ENCODE measurements around the gene EDRF1. TPM values are rescaled to one million over a fixed set of nuclear protein-coding genes. Genes with fewer than 3 reads are reported as not detected.

The EDRF1 gene
- total and polyA plus RNA-seq, 2 donors: 27.3 to 43.1 TPM

- H3K9me3 ChIP-seq (ENCODE audit: control insufficient read depth in 2 of 2, insufficient read depth in 1 of 2, low read length in 1 of 2): no peaks in the 10 kb centered on the region
- H3K4me3 ChIP-seq (ENCODE audit: low read length in 2 of 2): no peak overlapping the region
- H3K4me1 ChIP-seq (ENCODE audit: control insufficient read depth in 2 of 2, insufficient read depth in 2 of 2, low read length in 2 of 2): no peaks in the 10 kb centered on the region
- DNase-seq (ENCODE audit: low read depth in 6 of 9, low spot score in 9 of 9): no peak
- 98% methylated on average over 2 of the region's 2 CpGs for WGBS
- no peaks in the 10 kb centered on the region for H3K27me3 ChIP-seq (ENCODE audit: control insufficient read depth in 2 of 2, insufficient read depth in 1 of 2, low read length in 1 of 2)
- H3K36me3 ChIP-seq (ENCODE audit: control insufficient read depth in 2 of 2, insufficient read depth in 2 of 2, low read length in 1 of 2): peaks cover 60 to 82% of the 10 kb centered on the region in 2 donors
- no peak overlapping the region for H3K27ac ChIP-seq (ENCODE audit: low read depth in 1 of 2, low read length in 1 of 2)
Observed at GRCh38 chr10:125744909-125745308, 25.4 kb downstream of the EDRF1 start.

- Histone ChIP-seq H3K27ac (ENCODE audit: low read depth in 1 of 2, low read length in 1 of 2) (no peak overlapping the region), H3K27me3 (ENCODE audit: control insufficient read depth in 2 of 2, insufficient read depth in 1 of 2, low read length in 1 of 2) (no peaks in the 10 kb centered on the region), H3K4me3 (ENCODE audit: low read length in 2 of 2) (no peak overlapping the region), H3K36me3 (ENCODE audit: control insufficient read depth in 2 of 2, insufficient read depth in 2 of 2, low read length in 1 of 2) (peaks cover 59 to 84% of the 10 kb centered on the region in 2 donors), H3K4me1 (ENCODE audit: control insufficient read depth in 2 of 2, insufficient read depth in 2 of 2, low read length in 2 of 2) (no peaks in the 10 kb centered on the region), H3K9me3 (ENCODE audit: control insufficient read depth in 2 of 2, insufficient read depth in 1 of 2, low read length in 1 of 2) (no peaks in the 10 kb centered on the region)
- DNase-seq (ENCODE audit: low read depth in 6 of 9, low spot score in 9 of 9): no peak
- WGBS: 96% methylated on average over 5 of the region's 5 CpGs
Observed at GRCh38 chr10:125747417-125747816, 27.9 kb downstream of the EDRF1 start.

DNA sequence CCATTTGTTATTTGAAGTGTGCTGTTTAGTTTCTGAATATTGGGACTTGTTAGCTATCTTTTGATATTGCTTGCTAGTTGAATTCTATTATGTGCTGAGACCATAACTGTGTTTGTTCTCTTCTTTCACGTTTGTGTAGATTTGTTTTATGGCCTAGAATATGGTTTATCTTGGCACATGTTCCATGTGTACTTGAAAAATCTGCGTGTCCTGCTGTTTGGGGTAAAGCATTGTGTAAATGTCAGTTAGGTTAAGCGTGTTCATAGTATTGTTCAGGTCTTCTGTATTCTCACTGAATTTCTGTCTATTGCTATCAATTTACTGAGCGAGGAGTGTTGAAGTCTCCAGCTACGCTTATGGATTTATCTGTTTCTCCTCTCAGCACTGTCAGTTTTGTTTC, 36.7 kb downstream of the EDRF1 start:
- H3K4me3 ChIP-seq (ENCODE audit: low read length in 2 of 2): no peak overlapping the region
- no peak for DNase-seq (ENCODE audit: low read depth in 6 of 9, low spot score in 9 of 9)
- WGBS: 96% methylated on average over 5 of the region's 5 CpGs
- H3K27me3 ChIP-seq (ENCODE audit: control insufficient read depth in 2 of 2, insufficient read depth in 1 of 2, low read length in 1 of 2): no peaks in the 10 kb centered on the region
- H3K36me3 ChIP-seq (ENCODE audit: control insufficient read depth in 2 of 2, insufficient read depth in 2 of 2, low read length in 1 of 2): peaks cover 45 to 68% of the 10 kb centered on the region in 2 donors
- no peaks in the 10 kb centered on the region for H3K4me1 ChIP-seq (ENCODE audit: control insufficient read depth in 2 of 2, insufficient read depth in 2 of 2, low read length in 2 of 2)
- no peak overlapping the region for H3K27ac ChIP-seq (ENCODE audit: low read depth in 1 of 2, low read length in 1 of 2)
- no peaks in the 10 kb centered on the region for H3K9me3 ChIP-seq (ENCODE audit: control insufficient read depth in 2 of 2, insufficient read depth in 1 of 2, low read length in 1 of 2)

- WGBS: 98% methylated on average over 5 of the region's 5 CpGs
- no peaks in the 10 kb centered on the region for H3K4me1 ChIP-seq (ENCODE audit: control insufficient read depth in 2 of 2, insufficient read depth in 2 of 2, low read length in 2 of 2)
Observed at GRCh38 chr10:125756853-125757487, 37.5 kb downstream of the EDRF1 start.

GRCh38 chr10:125757742-125758141, 38.2 kb downstream of the EDRF1 start:
- 95% methylated on average over 4 of the region's 4 CpGs for WGBS
- Histone ChIP-seq H3K9me3 (ENCODE audit: control insufficient read depth in 2 of 2, insufficient read depth in 1 of 2, low read length in 1 of 2) (no peaks in the 10 kb centered on the region), H3K36me3 (ENCODE audit: control insufficient read depth in 2 of 2, insufficient read depth in 2 of 2, low read length in 1 of 2) (peaks cover 37 to 68% of the 10 kb centered on the region in 2 donors), H3K4me3 (ENCODE audit: low read length in 2 of 2) (no peak overlapping the region), H3K4me1 (ENCODE audit: control insufficient read depth in 2 of 2, insufficient read depth in 2 of 2, low read length in 2 of 2) (no peaks in the 10 kb centered on the region), H3K27me3 (ENCODE audit: control insufficient read depth in 2 of 2, insufficient read depth in 1 of 2, low read length in 1 of 2) (no peaks in the 10 kb centered on the region), H3K27ac (ENCODE audit: low read depth in 1 of 2, low read length in 1 of 2) (no peak overlapping the region)
- DNase-seq (ENCODE audit: low read depth in 6 of 9, low spot score in 9 of 9): no peak

More at GRCh38 chr10:125756853-125757487, 37.5 kb downstream of the EDRF1 start:
- no peaks in the 10 kb centered on the region for H3K9me3 ChIP-seq (ENCODE audit: control insufficient read depth in 2 of 2, insufficient read depth in 1 of 2, low read length in 1 of 2)
- no peak for DNase-seq (ENCODE audit: low read depth in 6 of 9, low spot score in 9 of 9)
- H3K4me3 ChIP-seq (ENCODE audit: low read length in 2 of 2): no peak overlapping the region
- H3K27me3 ChIP-seq (ENCODE audit: control insufficient read depth in 2 of 2, insufficient read depth in 1 of 2, low read length in 1 of 2): no peaks in the 10 kb centered on the region
- no peak overlapping the region for H3K27ac ChIP-seq (ENCODE audit: low read depth in 1 of 2, low read length in 1 of 2)
- peaks cover 39 to 67% of the 10 kb centered on the region in 2 donors for H3K36me3 ChIP-seq (ENCODE audit: control insufficient read depth in 2 of 2, insufficient read depth in 2 of 2, low read length in 1 of 2)

GRCh38 chr10:125761961-125762360, 42.5 kb downstream of the EDRF1 start:
- peaks cover 41 to 75% of the 10 kb centered on the region in 2 donors for H3K36me3 ChIP-seq (ENCODE audit: control insufficient read depth in 2 of 2, insufficient read depth in 2 of 2, low read length in 1 of 2)
- no peaks in the 10 kb centered on the region for H3K4me1 ChIP-seq (ENCODE audit: control insufficient read depth in 2 of 2, insufficient read depth in 2 of 2, low read length in 2 of 2)
- no peaks in the 10 kb centered on the region for H3K27me3 ChIP-seq (ENCODE audit: control insufficient read depth in 2 of 2, insufficient read depth in 1 of 2, low read length in 1 of 2)
- 96% methylated on average over 1 of the region's 1 CpG for WGBS
- no peaks in the 10 kb centered on the region for H3K9me3 ChIP-seq (ENCODE audit: control insufficient read depth in 2 of 2, insufficient read depth in 1 of 2, low read length in 1 of 2)
- no peak overlapping the region for H3K4me3 ChIP-seq (ENCODE audit: low read length in 2 of 2)
- DNase-seq (ENCODE audit: low read depth in 6 of 9, low spot score in 9 of 9): no peak
- H3K27ac ChIP-seq (ENCODE audit: low read depth in 1 of 2, low read length in 1 of 2): no peak overlapping the region

DNA sequence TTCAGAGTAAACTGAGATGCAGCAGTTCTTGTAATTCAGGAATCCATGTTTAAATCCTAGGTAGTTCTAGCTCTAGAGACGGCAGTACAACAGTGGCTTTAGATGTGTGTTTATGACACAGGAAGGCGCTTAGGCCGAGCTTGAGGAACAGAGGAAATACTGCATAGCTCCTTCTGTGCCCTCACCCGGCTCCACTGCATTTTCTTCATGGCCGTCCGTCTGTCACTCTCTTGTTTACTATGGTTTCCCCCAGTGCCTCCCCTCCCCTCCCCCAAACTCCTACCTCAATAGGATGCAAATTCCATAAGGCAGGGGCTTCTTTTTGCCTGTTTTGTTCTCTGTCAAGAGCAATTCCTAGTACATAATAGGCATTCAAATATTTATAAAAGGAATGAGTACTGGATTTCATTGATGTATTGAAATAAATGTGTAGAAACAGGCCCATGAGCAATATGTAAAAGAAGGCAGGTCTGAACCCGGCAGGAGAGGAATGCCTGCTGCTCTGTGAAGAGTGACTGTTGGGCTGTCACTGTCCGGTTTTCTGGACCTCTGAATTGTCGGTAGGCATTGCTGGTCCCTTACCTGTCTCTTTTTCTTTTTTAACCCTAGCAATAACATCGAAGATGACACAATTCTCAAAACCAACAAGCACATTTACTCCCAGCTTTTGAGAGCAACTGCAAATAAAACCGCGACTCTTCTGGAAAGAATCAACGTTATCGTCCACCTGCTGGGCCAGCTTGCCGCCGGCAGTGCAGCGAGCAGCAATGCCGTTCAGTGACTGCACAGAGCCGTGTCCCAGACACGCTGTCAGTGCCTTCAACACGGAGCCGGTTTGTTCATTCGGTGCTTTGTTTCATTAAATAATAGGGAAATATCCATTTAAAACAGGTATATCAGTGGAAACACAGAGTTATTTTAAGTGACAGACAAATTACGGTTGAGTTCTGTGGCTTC, 43.5 kb downstream of the EDRF1 start:
- Histone ChIP-seq H3K36me3 (ENCODE audit: control insufficient read depth in 2 of 2, insufficient read depth in 2 of 2, low read length in 1 of 2) (peaks cover 36 to 70% of the 10 kb centered on the region in 2 donors), H3K4me1 (ENCODE audit: control insufficient read depth in 2 of 2, insufficient read depth in 2 of 2, low read length in 2 of 2) (no peaks in the 10 kb centered on the region), H3K27ac (ENCODE audit: low read depth in 1 of 2, low read length in 1 of 2) (no peak overlapping the region), H3K9me3 (ENCODE audit: control insufficient read depth in 2 of 2, insufficient read depth in 1 of 2, low read length in 1 of 2) (no peaks in the 10 kb centered on the region), H3K27me3 (ENCODE audit: control insufficient read depth in 2 of 2, insufficient read depth in 1 of 2, low read length in 1 of 2) (no peaks in the 10 kb centered on the region), H3K4me3 (ENCODE audit: low read length in 2 of 2) (no peak overlapping the region)
- DNase-seq (ENCODE audit: low read depth in 6 of 9, low spot score in 9 of 9): no peak
- 98% methylated on average over 24 of the region's 24 CpGs for WGBS

DNA sequence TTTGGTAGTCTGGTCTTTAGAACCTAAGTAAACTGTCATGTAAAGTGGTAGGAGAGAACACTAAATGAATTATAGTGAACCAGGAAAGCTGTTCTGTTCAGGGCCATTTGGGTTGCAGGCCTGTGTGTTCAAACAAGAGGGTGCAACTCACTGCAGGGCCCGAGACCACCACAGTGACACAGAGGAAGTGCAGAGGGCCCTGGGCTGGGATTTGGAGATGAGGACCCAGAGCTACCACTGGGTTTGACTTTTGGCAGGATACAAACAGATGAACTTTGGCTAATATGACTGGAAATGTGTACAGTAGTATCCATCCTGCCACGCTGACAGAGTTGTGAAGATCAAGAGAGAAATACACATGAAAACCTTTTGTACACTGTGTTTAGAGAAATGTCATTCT, 46.3 kb downstream of the EDRF1 start:
- WGBS: 96% methylated on average over 2 of the region's 2 CpGs
- Histone ChIP-seq H3K27ac (ENCODE audit: low read depth in 1 of 2, low read length in 1 of 2) (no peak overlapping the region), H3K27me3 (ENCODE audit: control insufficient read depth in 2 of 2, insufficient read depth in 1 of 2, low read length in 1 of 2) (no peaks in the 10 kb centered on the region), H3K4me3 (ENCODE audit: low read length in 2 of 2) (no peak overlapping the region), H3K9me3 (ENCODE audit: control insufficient read depth in 2 of 2, insufficient read depth in 1 of 2, low read length in 1 of 2) (no peaks in the 10 kb centered on the region), H3K4me1 (ENCODE audit: control insufficient read depth in 2 of 2, insufficient read depth in 2 of 2, low read length in 2 of 2) (no peaks in the 10 kb centered on the region), H3K36me3 (ENCODE audit: control insufficient read depth in 2 of 2, insufficient read depth in 2 of 2, low read length in 1 of 2) (peaks cover 27 to 50% of the 10 kb centered on the region in 2 donors)
- DNase-seq (ENCODE audit: low read depth in 6 of 9, low spot score in 9 of 9): no peak

DNA sequence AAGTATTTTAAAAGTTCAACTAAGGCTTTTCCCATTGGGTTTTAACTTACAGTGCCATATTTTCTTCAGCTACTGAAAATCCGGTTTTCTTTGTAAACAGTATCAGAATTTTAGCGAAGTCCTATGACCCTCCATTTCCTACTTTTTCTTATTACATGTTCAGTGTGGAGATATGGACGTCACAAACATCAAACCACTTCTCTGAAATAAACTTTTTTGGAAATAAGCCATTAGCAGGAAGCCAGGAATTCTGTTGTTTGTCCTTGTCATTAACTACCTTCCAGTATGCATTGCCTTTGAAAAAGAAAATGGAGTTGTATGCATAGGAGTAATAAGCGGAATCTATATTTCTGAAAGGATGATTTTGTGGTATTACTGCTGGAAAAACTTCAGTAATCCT, 47.0 kb downstream of the EDRF1 start:
- no peaks in the 10 kb centered on the region for H3K9me3 ChIP-seq (ENCODE audit: control insufficient read depth in 2 of 2, insufficient read depth in 1 of 2, low read length in 1 of 2)
- no peak overlapping the region for H3K4me3 ChIP-seq (ENCODE audit: low read length in 2 of 2)
- no peak for DNase-seq (ENCODE audit: low read depth in 6 of 9, low spot score in 9 of 9)
- no peaks in the 10 kb centered on the region for H3K4me1 ChIP-seq (ENCODE audit: control insufficient read depth in 2 of 2, insufficient read depth in 2 of 2, low read length in 2 of 2)
- H3K36me3 ChIP-seq (ENCODE audit: control insufficient read depth in 2 of 2, insufficient read depth in 2 of 2, low read length in 1 of 2): peaks cover 27 to 45% of the 10 kb centered on the region in 2 donors
- H3K27me3 ChIP-seq (ENCODE audit: control insufficient read depth in 2 of 2, insufficient read depth in 1 of 2, low read length in 1 of 2): no peaks in the 10 kb centered on the region
- WGBS: 97% methylated on average over 4 of the region's 4 CpGs
- no peak overlapping the region for H3K27ac ChIP-seq (ENCODE audit: low read depth in 1 of 2, low read length in 1 of 2)
